Measurements from ENCODE around the gene ETV7. TPM values are rescaled to one million over a fixed set of nuclear protein-coding genes. Genes with fewer than 3 reads are reported as not detected.
A peak's percentile ranks its signal among the peaks of the same experiment; 100 is the strongest.

The ETV7 gene
- total RNA-seq, 1 donor from 2014 or later: not detected

DNA sequence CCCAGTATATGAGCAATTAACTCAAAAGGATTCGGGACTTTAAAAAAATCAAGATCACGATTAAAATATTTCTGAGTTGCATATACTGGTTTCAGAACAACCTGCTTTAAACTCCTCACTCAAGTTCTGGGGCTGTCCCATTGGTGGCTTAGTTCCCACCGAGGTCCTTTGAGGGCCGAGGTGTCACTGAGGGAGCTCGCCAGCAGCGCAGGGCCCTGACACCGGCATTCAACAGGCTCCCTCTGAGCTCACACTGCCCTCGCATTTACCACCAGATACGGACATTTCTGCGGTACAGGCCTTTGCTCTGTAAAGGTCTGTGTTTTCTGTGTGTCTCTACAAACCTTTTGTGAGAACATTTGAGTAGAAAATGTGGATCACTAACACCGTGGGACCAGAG is 26.4 kb downstream of the ETV7 start:
- Mint-ChIP-seq H3K4me3 (ENCODE audit: unreplicated experiment) (peak overlapping the region; percentile 32), H3K9me3 (ENCODE audit: unreplicated experiment) (peaks cover 2% of the 10 kb centered on the region), H3K27me3 (ENCODE audit: unreplicated experiment) (no peaks in the 10 kb centered on the region), H3K4me1 (ENCODE audit: low read depth, unreplicated experiment) (peaks cover 5% of the 10 kb centered on the region), H3K36me3 (ENCODE audit: unreplicated experiment) (no peaks in the 10 kb centered on the region), H3K27ac (ENCODE audit: unreplicated experiment) (no peak overlapping the region)
- TF ChIP-seq, protein P1, sequence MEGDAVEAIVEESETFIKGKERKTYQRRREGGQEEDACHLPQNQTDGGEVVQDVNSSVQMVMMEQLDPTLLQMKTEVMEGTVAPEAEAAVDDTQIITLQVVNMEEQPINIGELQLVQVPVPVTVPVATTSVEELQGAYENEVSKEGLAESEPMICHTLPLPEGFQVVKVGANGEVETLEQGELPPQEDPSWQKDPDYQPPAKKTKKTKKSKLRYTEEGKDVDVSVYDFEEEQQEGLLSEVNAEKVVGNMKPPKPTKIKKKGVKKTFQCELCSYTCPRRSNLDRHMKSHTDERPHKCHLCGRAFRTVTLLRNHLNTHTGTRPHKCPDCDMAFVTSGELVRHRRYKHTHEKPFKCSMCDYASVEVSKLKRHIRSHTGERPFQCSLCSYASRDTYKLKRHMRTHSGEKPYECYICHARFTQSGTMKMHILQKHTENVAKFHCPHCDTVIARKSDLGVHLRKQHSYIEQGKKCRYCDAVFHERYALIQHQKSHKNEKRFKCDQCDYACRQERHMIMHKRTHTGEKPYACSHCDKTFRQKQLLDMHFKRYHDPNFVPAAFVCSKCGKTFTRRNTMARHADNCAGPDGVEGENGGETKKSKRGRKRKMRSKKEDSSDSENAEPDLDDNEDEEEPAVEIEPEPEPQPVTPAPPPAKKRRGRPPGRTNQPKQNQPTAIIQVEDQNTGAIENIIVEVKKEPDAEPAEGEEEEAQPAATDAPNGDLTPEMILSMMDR (IDR thresholded peaks at IDR 0.05; ENCODE audit: partially characterized antibody, unreplicated experiment): no peak
- no peak for DNase-seq

DNA sequence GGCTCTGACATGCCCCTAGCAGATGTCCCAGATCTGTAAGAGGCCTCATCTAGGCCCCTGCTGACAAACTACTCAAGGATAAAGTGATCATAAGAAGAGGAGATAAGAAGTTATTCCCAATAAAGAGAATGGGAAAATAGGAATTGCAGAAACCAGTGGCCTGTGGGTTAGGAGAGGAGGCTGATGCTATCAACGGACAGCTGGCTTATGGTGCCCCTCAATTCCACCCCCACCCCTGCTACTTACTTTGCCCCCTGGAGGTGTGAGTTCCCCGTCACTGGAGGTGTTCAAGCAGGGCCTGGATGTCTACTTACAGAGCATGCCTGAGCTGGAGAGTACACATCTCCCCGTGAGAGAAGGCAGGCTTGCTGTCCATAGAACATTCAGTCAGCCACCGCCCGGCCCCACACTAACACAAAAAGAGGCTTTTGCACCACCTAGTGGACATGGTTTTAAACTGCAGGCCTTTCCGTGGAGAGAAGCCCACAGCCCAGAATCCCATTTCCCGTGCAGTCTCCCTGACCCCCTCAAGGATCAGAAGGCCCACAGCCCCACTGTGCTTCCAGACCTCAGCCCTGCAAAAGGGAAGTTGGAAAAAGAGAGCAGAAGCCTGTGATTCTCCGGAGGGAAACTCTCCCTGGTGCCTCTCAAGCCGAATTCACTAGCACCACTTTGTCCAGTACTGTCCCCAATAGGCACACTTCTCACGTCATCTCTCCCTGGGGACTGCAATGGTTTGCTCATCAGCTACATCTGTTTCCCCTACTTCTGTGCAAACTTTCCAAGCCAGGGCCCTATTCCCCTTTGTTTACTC is 27.0 kb downstream of the ETV7 start:
- H3K4me1 Mint-ChIP-seq (ENCODE audit: low read depth, unreplicated experiment): peaks cover 5% of the 10 kb centered on the region

DNA sequence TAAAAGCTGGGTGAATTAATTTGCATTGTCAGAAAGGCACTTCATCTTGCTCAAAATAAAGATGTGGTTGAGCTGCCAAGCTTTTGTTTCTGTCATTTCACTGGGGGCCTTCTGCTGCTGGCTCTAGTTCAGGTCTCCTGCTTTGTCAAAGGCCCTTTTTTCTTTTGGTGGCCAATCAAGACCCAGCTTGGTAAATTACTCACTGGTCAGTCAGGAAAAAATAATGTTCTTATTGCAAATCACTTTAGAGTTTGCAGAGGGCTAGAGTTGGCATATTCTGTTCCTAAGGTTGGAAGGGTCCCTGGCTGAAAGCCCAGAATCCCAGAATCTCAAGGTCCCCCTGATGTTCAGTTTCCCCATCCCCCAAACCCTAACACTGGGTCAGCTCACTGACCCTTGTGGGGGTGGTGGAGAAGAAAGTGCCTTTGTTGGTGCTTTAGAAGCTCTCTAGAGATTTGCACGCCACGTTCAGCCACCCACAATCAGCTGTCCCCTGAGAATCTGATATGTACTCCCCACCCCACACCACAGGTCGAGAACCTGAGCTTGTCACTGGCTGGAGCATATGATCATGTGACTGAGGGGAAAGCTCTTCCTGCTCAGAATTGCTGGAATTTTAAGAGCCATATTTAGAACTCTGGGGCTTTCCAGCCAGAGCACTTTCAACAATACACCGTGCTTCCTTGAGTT is 29.1 kb downstream of the ETV7 start:
- Mint-ChIP-seq H3K27ac (ENCODE audit: unreplicated experiment) (no peak overlapping the region), H3K9me3 (ENCODE audit: unreplicated experiment) (peaks cover 6% of the 10 kb centered on the region), H3K27me3 (ENCODE audit: unreplicated experiment) (no peaks in the 10 kb centered on the region), H3K4me1 (ENCODE audit: low read depth, unreplicated experiment) (peaks cover 5% of the 10 kb centered on the region), H3K4me3 (ENCODE audit: unreplicated experiment) (no peak overlapping the region), H3K36me3 (ENCODE audit: unreplicated experiment) (peaks cover 6% of the 10 kb centered on the region)
- no peak for DNase-seq
- TF ChIP-seq, protein P1 (IDR thresholded peaks at IDR 0.05; ENCODE audit: partially characterized antibody, unreplicated experiment): no peak

More for the DNA sequence above, 27.0 kb downstream of the ETV7 start:
- peak; percentile 80 for DNase-seq
- Mint-ChIP-seq H3K27ac (ENCODE audit: unreplicated experiment) (peak overlapping the region; percentile 33), H3K36me3 (ENCODE audit: unreplicated experiment) (no peaks in the 10 kb centered on the region), H3K4me3 (ENCODE audit: unreplicated experiment) (peak overlapping the region; percentile 32), H3K9me3 (ENCODE audit: unreplicated experiment) (peaks cover 2% of the 10 kb centered on the region), H3K27me3 (ENCODE audit: unreplicated experiment) (no peaks in the 10 kb centered on the region)
- TF ChIP-seq, protein P1 (IDR thresholded peaks at IDR 0.05; ENCODE audit: partially characterized antibody, unreplicated experiment): peak; percentile 85

DNA sequence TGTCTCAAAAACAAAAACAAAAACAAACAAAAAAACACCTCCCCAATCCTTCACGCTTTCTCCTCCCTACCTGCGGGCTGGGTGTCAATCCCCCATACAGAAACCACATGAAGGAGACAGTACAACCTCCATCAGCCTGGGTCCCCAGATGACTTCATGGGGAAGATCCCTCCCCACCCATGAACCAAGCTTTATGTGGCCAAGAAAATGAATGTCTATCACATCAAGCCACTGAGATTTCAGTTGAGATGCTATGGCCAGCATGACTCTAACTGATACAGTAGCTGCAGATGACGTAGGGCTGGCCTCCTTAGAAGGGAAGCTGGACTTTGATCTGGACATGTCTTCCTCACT is 29.6 kb downstream of the ETV7 start:
- Mint-ChIP-seq H3K36me3 (ENCODE audit: unreplicated experiment) (peaks cover 7% of the 10 kb centered on the region), H3K27me3 (ENCODE audit: unreplicated experiment) (peaks cover 3% of the 10 kb centered on the region), H3K4me3 (ENCODE audit: unreplicated experiment) (no peak overlapping the region), H3K27ac (ENCODE audit: unreplicated experiment) (no peak overlapping the region), H3K9me3 (ENCODE audit: unreplicated experiment) (peaks cover 6% of the 10 kb centered on the region), H3K4me1 (ENCODE audit: low read depth, unreplicated experiment) (peaks cover 5% of the 10 kb centered on the region)
- no peak for DNase-seq
- TF ChIP-seq, protein P1 (IDR thresholded peaks at IDR 0.05; ENCODE audit: partially characterized antibody, unreplicated experiment): no peak

DNA sequence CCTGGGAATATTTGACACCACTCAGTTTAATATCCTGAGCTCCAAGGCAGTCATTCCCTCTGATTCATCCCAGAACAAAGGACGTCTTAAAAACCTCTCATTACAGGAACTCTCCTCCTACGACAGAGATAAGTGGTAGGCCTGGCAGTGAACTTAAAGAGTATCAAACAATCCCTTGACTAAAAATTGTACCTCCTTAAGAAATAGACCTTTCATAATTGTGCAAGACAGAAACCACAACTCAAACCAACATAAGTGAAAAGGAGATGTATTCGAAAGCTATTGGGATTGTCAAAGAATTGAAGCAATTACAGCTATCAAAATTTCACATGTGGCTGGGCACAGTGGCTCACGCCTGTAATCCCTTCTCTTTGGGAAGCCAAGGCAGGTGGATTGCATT is 31.6 kb downstream of the ETV7 start:
- Mint-ChIP-seq H3K4me3 (ENCODE audit: unreplicated experiment) (no peak overlapping the region), H3K36me3 (ENCODE audit: unreplicated experiment) (peaks cover 7% of the 10 kb centered on the region), H3K4me1 (ENCODE audit: low read depth, unreplicated experiment) (peaks cover 3% of the 10 kb centered on the region), H3K9me3 (ENCODE audit: unreplicated experiment) (peaks cover 5% of the 10 kb centered on the region), H3K27ac (ENCODE audit: unreplicated experiment) (no peak overlapping the region), H3K27me3 (ENCODE audit: unreplicated experiment) (peaks cover 4% of the 10 kb centered on the region)
- DNase-seq: no peak
- TF ChIP-seq, protein P1 (IDR thresholded peaks at IDR 0.05; ENCODE audit: partially characterized antibody, unreplicated experiment): no peak

Data from glutamatergic neuron (in vitro differentiated cells).